ENCODE measurements around the gene FIBP.

Gene FIBP

DNA sequence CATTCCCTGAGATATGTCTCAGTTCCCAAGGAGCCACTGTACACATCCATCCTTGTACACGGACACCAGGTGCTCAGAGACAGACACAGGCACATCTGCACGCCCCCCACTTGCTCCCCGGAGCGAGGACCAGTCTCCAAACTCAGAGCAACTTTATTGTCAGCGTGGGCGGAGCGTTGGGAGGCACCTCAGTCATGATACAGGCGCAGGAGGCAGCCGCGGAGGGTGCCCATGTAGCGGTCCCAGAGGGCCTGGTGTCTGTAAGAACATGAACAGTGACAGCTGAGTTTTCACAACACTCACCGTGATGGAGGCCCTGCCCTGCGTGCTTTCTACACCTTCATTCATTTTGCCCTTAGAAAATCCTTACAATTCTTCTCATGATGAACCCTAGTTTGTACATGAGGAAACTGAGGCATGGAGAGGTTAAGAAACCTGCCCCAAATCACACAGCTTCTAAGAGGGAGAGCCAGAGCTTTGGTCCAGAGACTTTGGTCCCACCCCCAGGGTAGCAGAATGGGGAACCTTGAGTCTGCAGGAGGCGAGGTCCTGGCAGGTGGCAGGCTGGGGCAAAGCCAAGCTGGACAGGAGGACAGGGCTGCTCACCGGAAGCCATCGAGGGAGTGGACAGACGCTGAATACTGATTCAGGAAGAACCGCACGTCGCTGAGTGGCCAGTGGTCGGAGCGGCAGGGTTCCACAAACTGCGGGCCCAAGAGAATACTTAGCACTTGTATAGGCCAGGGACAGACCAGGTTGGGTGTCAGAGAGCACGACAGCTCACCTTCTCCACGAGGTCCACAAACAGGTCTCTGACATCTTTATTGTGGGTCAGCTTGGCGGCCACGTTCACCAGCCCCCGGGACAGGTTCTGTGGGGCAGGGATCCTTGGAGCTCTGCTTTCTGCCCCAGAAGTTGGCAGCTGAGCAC is 4.2 kb downstream of the FIBP start:
- Histone ChIP-seq H3K27me3 (no peaks in the 10 kb centered on the region), H3K4me1 (peaks cover 0 to 32% (median 21%) of the 10 kb centered on the region in 4 donors), H3K27ac (no peak overlapping the region), H3K36me3 (peaks cover 15 to 48% (median 26%) of the 10 kb centered on the region in 3 donors), H3K4me3 (no peak overlapping the region), H3K9me3 (no peaks in the 10 kb centered on the region)
- TF ChIP-seq, protein P1, sequence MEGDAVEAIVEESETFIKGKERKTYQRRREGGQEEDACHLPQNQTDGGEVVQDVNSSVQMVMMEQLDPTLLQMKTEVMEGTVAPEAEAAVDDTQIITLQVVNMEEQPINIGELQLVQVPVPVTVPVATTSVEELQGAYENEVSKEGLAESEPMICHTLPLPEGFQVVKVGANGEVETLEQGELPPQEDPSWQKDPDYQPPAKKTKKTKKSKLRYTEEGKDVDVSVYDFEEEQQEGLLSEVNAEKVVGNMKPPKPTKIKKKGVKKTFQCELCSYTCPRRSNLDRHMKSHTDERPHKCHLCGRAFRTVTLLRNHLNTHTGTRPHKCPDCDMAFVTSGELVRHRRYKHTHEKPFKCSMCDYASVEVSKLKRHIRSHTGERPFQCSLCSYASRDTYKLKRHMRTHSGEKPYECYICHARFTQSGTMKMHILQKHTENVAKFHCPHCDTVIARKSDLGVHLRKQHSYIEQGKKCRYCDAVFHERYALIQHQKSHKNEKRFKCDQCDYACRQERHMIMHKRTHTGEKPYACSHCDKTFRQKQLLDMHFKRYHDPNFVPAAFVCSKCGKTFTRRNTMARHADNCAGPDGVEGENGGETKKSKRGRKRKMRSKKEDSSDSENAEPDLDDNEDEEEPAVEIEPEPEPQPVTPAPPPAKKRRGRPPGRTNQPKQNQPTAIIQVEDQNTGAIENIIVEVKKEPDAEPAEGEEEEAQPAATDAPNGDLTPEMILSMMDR (IDR thresholded peaks at IDR 0.05) = no peak
- intact Hi-C loops (cut with DNase I; ENCODE audit: low total_unique reads) = loop anchor here (2.0 kb wide), 1 partner anchor 105 kb away; no protein-coding TSS in a partner anchor
- no peak for DNase-seq

DNA sequence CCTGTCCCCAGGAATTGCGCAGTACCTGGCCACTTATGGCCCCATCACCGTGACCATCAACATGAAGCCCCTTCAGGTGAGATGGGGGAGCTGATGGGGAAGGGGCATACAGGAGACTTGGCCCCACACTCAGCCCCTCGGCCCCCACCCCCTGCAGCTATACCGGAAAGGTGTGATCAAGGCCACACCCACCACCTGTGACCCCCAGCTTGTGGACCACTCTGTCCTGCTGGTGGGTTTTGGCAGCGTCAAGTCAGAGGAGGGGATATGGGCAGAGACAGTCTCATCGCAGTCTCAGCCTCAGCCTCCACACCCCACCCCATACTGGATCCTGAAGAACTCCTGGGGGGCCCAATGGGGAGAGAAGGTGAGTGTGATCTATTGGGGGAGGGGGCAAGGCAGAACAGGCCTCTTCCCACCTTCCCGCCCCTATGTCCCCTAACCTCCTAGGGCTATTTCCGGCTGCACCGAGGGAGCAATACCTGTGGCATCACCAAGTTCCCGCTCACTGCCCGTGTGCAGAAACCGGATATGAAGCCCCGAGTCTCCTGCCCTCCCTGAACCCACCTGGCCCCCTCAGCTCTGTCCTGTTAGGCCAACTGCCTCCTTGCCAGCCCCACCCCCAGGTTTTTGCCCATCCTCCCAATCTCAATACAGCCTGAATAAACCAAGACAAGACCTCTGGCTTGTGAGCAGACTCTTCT is 5.1 kb downstream of the FIBP start:
- H3K4me3 ChIP-seq = no peak overlapping the region
- H3K27me3 ChIP-seq = no peaks in the 10 kb centered on the region
- H3K36me3 ChIP-seq = peaks cover 15 to 48% (median 26%) of the 10 kb centered on the region in 3 donors
- peaks cover 0 to 27% (median 19%) of the 10 kb centered on the region in 4 donors for H3K4me1 ChIP-seq
- TF ChIP-seq, protein P1 (IDR thresholded peaks at IDR 0.05) = no peak
- no peak for DNase-seq
- no peaks in the 10 kb centered on the region for H3K9me3 ChIP-seq
- H3K27ac ChIP-seq = no peak overlapping the region
- intact Hi-C loops (cut with DNase I; ENCODE audit: low total_unique reads) = no loop called here

DNA sequence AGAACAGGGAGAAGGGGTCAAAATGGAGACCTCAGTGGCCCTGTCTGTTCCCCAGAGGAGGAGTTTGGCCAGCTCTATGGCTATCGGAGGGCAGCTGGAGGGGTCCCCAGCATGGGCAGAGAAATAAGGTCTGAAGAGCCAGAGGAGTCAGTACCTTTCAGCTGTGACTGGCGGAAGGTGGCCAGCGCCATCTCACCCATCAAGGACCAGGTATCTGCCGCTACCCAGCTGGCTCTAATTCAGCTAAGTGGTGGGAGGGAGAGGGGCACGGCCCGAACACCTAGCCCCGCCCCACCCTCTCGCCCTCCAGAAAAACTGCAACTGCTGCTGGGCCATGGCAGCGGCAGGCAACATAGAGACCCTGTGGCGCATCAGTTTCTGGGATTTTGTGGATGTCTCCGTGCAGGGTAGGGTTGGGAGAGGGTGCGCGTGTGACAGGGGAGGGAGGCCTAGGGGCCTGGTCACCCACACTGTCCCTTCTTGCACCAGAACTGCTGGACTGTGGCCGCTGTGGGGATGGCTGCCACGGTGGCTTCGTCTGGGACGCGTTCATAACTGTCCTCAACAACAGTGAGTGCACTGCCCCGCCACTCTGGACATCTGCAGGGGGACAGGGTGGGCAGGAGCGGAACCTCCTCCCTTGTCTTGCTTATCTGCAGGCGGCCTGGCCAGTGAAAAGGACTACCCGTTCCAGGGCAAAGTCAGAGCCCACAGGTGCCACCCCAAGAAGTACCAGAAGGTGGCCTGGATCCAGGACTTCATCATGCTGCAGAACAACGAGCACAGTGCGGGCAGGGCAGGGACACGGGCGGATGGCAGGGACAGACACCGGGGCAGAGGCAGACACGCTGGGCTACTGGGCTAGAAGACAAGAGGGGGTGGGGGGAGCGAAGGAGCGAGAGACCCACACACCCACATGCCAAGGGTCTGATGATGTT is 5.9 kb downstream of the FIBP start:
- Histone ChIP-seq H3K9me3 (no peaks in the 10 kb centered on the region), H3K4me3 (no peak overlapping the region), H3K27ac (no peak overlapping the region), H3K27me3 (no peaks in the 10 kb centered on the region), H3K36me3 (peaks cover 15 to 48% (median 26%) of the 10 kb centered on the region in 3 donors), H3K4me1 (peaks cover 0 to 22% (median 13%) of the 10 kb centered on the region in 4 donors)
- TF ChIP-seq, protein P1 (IDR thresholded peaks at IDR 0.05) = no peak
- intact Hi-C loops (cut with DNase I; ENCODE audit: low total_unique reads) = no loop called here
- DNase-seq = no peak

DNA sequence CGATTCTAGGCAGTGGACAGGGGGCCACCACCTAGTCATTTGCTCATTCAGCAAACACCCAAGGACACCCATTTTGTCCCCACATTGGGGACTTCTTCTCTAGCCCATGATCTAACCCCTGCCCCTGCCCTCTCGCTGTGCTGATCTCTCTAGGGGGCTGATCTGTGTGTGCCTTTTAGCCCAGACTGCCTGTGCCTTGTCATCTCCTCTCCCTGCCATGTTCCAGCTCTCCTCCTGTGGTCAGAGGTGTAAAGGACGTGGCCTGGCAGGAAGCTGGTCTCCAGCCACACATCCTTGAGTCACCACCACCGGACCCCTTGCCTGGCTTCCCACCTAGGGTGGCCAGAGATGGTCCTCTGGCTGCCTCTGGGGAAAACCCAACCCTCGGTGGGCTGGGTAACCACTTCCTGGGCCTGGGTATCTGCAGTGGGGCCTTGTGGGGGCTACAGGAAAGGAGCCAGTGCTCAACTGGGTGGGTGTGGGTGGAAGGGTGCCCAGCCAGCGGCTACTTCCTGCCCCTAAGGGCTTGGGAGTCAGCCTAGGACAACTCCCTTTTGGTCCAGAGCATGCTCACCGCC is 7.3 kb downstream of the FIBP start:
- peaks cover 15 to 36% (median 23%) of the 10 kb centered on the region in 3 donors for H3K36me3 ChIP-seq
- H3K4me3 ChIP-seq = no peak overlapping the region
- no peaks in the 10 kb centered on the region for H3K9me3 ChIP-seq
- H3K27me3 ChIP-seq = no peaks in the 10 kb centered on the region
- no peak for DNase-seq
- H3K4me1 ChIP-seq = peaks cover 0 to 10% (median 4%) of the 10 kb centered on the region in 4 donors
- TF ChIP-seq, protein P1 (IDR thresholded peaks at IDR 0.05) = no peak
- no peak overlapping the region for H3K27ac ChIP-seq
- intact Hi-C loops (cut with DNase I; ENCODE audit: low total_unique reads) = no loop called here

DNA sequence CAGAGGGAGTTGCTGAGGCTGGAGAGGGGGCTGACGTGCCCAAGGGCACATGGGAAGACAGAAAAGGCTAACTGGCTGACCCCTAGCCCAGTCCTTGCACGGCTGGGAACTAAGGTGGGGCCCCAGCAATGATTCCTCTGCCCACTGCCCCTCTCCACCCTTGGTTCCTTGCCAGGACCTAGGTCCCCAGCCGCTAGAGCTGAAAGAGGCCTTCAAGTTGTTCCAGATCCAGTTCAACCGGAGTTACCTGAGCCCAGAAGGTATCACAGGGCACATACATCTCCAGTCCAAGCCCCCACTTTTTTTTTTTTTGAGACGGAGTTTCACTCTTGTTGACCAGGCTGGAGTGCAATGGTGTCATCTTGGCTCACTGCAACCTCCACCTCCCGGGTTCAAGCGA is 8.2 kb downstream of the FIBP start:
- H3K27me3 ChIP-seq = no peaks in the 10 kb centered on the region
- peaks cover 0 to 9% (median 3%) of the 10 kb centered on the region in 4 donors for H3K4me1 ChIP-seq
- H3K4me3 ChIP-seq = no peak overlapping the region
- DNase-seq = no peak
- H3K9me3 ChIP-seq = no peaks in the 10 kb centered on the region
- peaks cover 15 to 29% (median 19%) of the 10 kb centered on the region in 3 donors for H3K36me3 ChIP-seq
- H3K27ac ChIP-seq = no peak overlapping the region
- intact Hi-C loops (cut with DNase I; ENCODE audit: low total_unique reads) = no loop called here
- TF ChIP-seq, protein P1 (IDR thresholded peaks at IDR 0.05) = no peak
